KOPT-K1 (cell line): Measurements from ENCODE around the gene FAM163B.

ENCODE experiments used
- H3K27ac ChIP-seq: fragments of 200-600 bp; sonication (generic); 2 replicates; pipeline ENCODE4 v1.5.1; 2016; ENCODE audit warnings: antibody characterized with exemption, mild to moderate bottlenecking, low read depth, low read length; ENCODE audit not compliant: poor library complexity, severe bottlenecking
- H3K36me3 ChIP-seq: fragments of 200-600 bp; sonication (generic); 2 replicates; pipeline ENCODE4 v1.5.1; 2017; ENCODE audit warnings: antibody characterized with exemption, mild to moderate bottlenecking, low read length, moderate library complexity; ENCODE audit not compliant: insufficient read depth
- H3K9me3 ChIP-seq: fragments of 200-600 bp; sonication (generic); 2 replicates; pipeline ENCODE4 v1.5.1; 2017; ENCODE audit warnings: antibody characterized with exemption, low read length, mild to moderate bottlenecking; ENCODE audit not compliant: insufficient read depth, poor library complexity, severe bottlenecking

The FAM163B gene

GRCh38 chr9:133614056-133614455 is 4.9 kb upstream of the FAM163B start:
- Histone ChIP-seq H3K9me3 (no peaks in the 10 kb centered on the region), H3K27ac (no peak overlapping the region), H3K36me3 (no peaks in the 10 kb centered on the region)

- H3K36me3 ChIP-seq = no peaks in the 10 kb centered on the region
- no peak overlapping the region for H3K27ac ChIP-seq
- H3K9me3 ChIP-seq = no peaks in the 10 kb centered on the region
Measured at GRCh38 chr9:133613432-133613831, 4.2 kb upstream of the FAM163B start.

- Histone ChIP-seq H3K9me3 (no peaks in the 10 kb centered on the region), H3K36me3 (no peaks in the 10 kb centered on the region), H3K27ac (no peak overlapping the region)
Measured at GRCh38 chr9:133612816-133613215, 3.6 kb upstream of the FAM163B start.

- Histone ChIP-seq H3K36me3 (no peaks in the 10 kb centered on the region), H3K27ac (no peak overlapping the region), H3K9me3 (no peaks in the 10 kb centered on the region)
Measured at GRCh38 chr9:133612051-133612450, 2.9 kb upstream of the FAM163B start.

- Histone ChIP-seq H3K36me3 (no peaks in the 10 kb centered on the region), H3K9me3 (no peaks in the 10 kb centered on the region), H3K27ac (no peak overlapping the region)
Measured at GRCh38 chr9:133610845-133611244, 1.7 kb upstream of the FAM163B start.

GRCh38 chr9:133608889-133609288 is 300 bp downstream of the FAM163B start:
- Histone ChIP-seq H3K27ac (no peak overlapping the region), H3K36me3 (no peaks in the 10 kb centered on the region), H3K9me3 (no peaks in the 10 kb centered on the region)

- Histone ChIP-seq H3K9me3 (no peaks in the 10 kb centered on the region), H3K27ac (no peak overlapping the region)
Measured at GRCh38 chr9:133608382-133608781, 807 bp downstream of the FAM163B start.

GRCh38 chr9:133607976-133608375 is 1.2 kb downstream of the FAM163B start:
- H3K27ac ChIP-seq = no peak overlapping the region
- no peaks in the 10 kb centered on the region for H3K9me3 ChIP-seq
- H3K36me3 ChIP-seq = no peaks in the 10 kb centered on the region

More at GRCh38 chr9:133608382-133608781, 807 bp downstream of the FAM163B start:
- H3K36me3 ChIP-seq = no peaks in the 10 kb centered on the region

- no peak overlapping the region for H3K27ac ChIP-seq
- H3K9me3 ChIP-seq = no peaks in the 10 kb centered on the region
Measured at GRCh38 chr9:133607381-133607780, 1.8 kb downstream of the FAM163B start.

GRCh38 chr9:133606708-133607025 is 2.5 kb downstream of the FAM163B start:
- no peak overlapping the region for H3K27ac ChIP-seq

More at GRCh38 chr9:133607381-133607780, 1.8 kb downstream of the FAM163B start:
- no peaks in the 10 kb centered on the region for H3K36me3 ChIP-seq

GRCh38 chr9:133605856-133606707 is 3.1 kb downstream of the FAM163B start:
- no peaks in the 10 kb centered on the region for H3K36me3 ChIP-seq
- no peak overlapping the region for H3K27ac ChIP-seq
- H3K9me3 ChIP-seq = no peaks in the 10 kb centered on the region

More at GRCh38 chr9:133606708-133607025, 2.5 kb downstream of the FAM163B start:
- Histone ChIP-seq H3K36me3 (no peaks in the 10 kb centered on the region), H3K9me3 (no peaks in the 10 kb centered on the region)

GRCh38 chr9:133605446-133605845 is 3.7 kb downstream of the FAM163B start:
- H3K27ac ChIP-seq = peak overlapping the region; percentile 18
- no peaks in the 10 kb centered on the region for H3K36me3 ChIP-seq
- no peaks in the 10 kb centered on the region for H3K9me3 ChIP-seq

- no peaks in the 10 kb centered on the region for H3K36me3 ChIP-seq
- H3K27ac ChIP-seq = peak overlapping the region; percentile 23
- no peaks in the 10 kb centered on the region for H3K9me3 ChIP-seq
Measured at GRCh38 chr9:133604856-133605255, 4.3 kb downstream of the FAM163B start.

- H3K36me3 ChIP-seq = no peaks in the 10 kb centered on the region
- no peaks in the 10 kb centered on the region for H3K9me3 ChIP-seq
- H3K27ac ChIP-seq = no peak overlapping the region
Measured at GRCh38 chr9:133604214-133604613, 5.0 kb downstream of the FAM163B start.

- Histone ChIP-seq H3K36me3 (no peaks in the 10 kb centered on the region), H3K27ac (no peak overlapping the region), H3K9me3 (peaks cover under 1% of the 10 kb centered on the region)
Measured at GRCh38 chr9:133603135-133603927, 5.9 kb downstream of the FAM163B start.
